HG02642 (cell line): Measurements from ENCODE around the gene BICRAL.
"Not testable (repeated sequence)": the region's sequence is repeated elsewhere in the genome, so short reads cannot be mapped to it uniquely, and the experiment has no call there.

Source experiments
- ATAC-seq: cut with Tn5 transposase; IDR thresholded peaks from one replicate; pipeline ENCODE4 v1.9.1; 2021; ENCODE audit warnings: mild to moderate bottlenecking; ENCODE audit not compliant: unreplicated experiment, poor library complexity

The BICRAL gene

GRCh38 chr6:42786525-42786985 lies 4.7 kb downstream of the BICRAL start:
- no peak for ATAC-seq

- ATAC-seq, result no peak
These were observed 5.2 kb downstream of the BICRAL start for GRCh38 chr6:42787063-42787472.

- no peak for ATAC-seq
These were observed 6.8 kb downstream of the BICRAL start for GRCh38 chr6:42788671-42789070.

DNA sequence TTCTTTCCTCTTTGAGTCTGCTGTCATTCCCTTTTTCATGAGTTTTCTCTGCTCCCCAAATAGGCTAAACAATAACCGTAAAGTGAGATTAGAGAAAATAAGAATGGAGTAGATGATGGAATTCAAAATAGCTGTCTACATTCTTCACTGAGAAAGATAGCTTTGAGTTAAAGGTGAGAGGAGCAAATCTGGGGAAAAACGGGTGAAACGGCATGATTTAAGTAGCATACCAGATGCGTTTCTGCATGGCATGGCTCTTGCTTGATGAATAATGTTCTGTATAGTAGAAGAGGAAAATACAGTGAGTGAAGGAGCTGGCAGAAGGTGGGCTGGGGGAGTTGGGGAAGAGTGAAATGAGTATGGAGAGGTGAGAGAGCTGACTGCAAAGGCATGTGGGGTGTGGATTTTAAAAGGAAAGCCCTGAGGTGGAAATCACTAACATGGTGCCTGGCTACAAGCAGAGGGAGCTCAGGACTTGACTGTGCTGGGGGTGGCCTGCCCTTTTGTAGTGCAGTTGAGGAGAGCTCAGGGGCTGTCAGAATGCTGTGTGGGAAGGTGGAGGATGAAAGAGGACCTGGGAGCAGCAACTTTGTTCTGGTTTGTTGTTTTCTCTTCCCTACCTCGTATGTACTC lies 8.8 kb downstream of the BICRAL start:
- no peak for ATAC-seq

GRCh38 chr6:42791706-42792320 lies 10.0 kb downstream of the BICRAL start:
- ATAC-seq, result no peak

- ATAC-seq, result no peak
These were observed 13.8 kb downstream of the BICRAL start for GRCh38 chr6:42795651-42796050.

- no peak for ATAC-seq
These were observed 14.3 kb downstream of the BICRAL start for GRCh38 chr6:42796171-42796570.

- ATAC-seq, result not testable (repeated sequence)
These were observed 15.8 kb downstream of the BICRAL start for GRCh38 chr6:42797696-42798095.

DNA sequence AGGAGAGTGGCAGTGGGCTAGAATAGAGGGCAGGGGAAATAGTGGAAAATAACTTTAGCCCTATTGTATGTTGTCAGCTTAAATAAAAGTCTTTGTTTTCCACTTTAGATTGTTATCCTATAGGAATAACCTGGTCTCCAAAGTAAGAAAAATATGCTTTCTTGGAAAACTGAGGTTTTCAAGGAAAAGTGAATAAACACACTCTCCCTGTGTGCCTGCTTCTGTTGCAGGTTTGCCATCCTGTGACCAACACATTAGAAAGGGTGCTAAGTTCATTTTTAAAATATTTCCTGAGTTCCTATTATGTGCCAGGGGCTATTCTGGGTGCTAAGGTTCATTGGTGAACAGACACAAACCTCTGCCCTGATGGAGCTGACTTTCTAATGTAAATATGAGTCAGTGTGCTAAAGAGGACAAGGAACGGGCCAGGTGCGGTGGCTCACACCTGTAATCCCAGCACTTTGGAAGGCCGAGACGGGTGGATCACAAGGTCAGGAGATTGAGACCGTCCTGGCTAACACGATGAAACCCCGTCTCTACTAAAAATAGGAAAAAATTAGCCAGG lies 23.5 kb downstream of the BICRAL start:
- no peak for ATAC-seq

DNA sequence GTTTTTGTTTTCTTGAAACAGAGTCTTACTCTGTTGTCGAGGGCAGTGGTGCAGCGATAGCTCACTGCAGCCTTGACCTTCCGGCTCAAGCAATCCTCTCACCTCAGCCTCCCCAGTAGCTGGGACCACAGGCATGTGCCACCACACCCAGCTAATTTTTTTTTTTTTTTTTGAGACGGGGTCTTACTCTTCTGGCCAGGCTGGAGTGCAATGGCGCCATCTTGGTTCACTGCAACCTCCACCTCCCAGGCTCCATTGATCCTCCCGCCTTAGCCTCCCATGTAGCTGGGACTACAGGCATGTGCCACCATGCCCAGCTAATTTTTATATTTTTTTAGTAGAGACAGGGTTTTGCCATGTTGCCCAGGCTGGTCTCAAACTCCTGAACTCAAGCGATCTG lies 24.5 kb downstream of the BICRAL start:
- ATAC-seq, result not testable (repeated sequence)

DNA sequence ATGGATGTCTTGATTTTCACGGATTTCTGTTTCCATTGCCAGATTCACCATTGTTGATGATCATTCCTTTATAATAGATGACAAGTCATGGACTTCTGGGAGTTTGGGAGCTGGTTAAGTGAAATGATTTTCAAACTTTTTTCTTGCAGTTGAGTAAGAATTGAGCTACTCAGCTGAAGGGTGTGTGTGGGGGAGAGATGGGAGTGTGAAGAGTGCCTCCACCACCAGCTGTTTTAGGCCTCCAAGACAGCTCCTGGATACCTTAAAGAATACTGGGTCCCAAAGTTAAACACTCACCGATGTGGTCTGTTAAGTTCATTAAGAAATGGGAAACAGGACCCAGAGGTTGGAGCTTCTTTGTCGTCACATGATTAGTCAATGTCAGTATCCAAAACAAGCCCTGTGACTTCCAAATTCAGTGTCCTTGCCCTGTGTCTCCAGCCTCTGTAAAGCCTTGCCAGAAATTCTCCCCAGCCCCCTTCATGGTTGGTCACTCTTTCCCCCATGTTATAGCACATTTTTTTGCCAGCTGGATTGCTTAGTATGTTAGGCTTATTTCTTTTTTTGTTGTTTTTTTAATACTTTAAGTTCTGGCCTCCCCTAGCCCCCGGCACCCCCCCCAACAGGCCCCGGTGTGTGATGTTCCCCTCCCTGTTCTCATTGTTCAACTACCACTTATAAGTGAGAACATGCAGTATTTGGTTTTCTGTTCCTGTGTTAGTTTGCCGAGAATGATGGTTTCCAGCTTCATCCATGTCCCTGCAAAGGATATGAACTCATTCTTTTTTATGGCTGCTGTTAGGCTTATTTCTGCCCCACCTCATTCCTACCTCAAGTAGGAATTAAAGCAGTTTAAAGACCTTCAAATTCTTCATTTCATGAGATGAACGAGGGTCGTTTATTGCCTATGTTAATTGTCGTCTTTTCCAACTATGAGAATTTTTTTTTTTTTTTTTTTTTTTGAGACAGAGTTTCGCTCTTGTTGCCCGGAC lies 26.9 kb downstream of the BICRAL start:
- ATAC-seq, result no peak

- no peak for ATAC-seq
These were observed 31.3 kb downstream of the BICRAL start for GRCh38 chr6:42813074-42813645.

GRCh38 chr6:42813906-42814444 lies 32.1 kb downstream of the BICRAL start:
- no peak for ATAC-seq

DNA sequence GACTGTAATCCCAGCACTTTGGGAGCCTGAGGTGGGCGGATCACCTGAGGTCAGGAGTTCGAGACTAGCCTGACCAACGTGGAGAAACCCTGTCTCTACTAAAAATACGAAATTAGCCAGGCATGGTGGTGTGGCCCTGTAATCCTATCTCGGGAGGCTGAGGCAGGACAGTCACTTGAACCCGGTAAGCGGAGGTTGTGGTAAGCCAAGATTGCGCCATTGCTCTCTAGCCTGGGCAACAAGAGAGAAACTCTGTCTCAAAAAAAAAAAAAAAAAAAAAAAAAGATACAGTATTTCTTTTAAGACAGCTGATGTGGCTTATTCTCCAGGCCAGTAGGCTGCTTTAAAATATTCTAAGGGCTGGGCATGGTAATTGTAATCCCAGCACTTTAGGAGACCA lies 33.9 kb downstream of the BICRAL start:
- ATAC-seq, result not testable (repeated sequence)

DNA sequence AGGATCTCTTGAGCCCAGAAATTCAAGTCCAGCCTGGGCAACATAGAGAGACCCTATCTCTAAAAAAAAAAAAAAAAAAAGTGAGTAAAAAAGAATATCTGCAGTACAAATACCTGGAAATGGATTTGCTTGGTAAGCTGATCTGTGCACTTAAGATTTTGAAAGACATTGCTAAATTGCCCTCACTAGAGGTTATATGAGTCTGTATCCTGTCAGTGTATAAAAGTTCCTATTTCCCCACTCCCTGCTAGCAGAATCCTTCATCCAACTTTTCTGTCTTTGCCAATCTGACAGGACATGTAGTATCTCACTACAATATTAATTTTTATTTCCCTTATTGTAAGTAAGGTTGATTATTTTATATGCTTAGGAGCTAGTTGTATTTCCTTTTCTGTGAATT lies 36.1 kb downstream of the BICRAL start:
- ATAC-seq, result no peak

DNA sequence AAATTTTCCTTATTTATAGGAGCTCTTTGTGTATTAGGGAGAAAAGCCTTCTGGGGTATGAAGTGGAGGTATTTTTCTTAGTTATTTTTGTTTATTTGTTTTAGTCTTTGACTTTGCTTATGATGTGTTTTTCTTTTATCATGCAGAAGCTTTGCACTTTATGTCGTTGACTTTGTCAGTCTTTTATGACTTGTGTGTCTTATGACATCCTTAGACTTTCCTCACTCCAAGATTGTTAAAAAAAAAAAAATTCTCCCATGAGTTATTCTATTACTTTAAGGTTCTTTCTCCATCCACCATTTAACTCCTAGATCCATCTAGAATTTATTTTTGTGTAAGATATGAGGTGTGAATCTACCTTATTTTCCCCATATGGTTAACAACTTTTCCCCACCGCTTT lies 36.6 kb downstream of the BICRAL start:
- ATAC-seq, result no peak

GRCh38 chr6:42818878-42819277 lies 37.0 kb downstream of the BICRAL start:
- ATAC-seq, result no peak

DNA sequence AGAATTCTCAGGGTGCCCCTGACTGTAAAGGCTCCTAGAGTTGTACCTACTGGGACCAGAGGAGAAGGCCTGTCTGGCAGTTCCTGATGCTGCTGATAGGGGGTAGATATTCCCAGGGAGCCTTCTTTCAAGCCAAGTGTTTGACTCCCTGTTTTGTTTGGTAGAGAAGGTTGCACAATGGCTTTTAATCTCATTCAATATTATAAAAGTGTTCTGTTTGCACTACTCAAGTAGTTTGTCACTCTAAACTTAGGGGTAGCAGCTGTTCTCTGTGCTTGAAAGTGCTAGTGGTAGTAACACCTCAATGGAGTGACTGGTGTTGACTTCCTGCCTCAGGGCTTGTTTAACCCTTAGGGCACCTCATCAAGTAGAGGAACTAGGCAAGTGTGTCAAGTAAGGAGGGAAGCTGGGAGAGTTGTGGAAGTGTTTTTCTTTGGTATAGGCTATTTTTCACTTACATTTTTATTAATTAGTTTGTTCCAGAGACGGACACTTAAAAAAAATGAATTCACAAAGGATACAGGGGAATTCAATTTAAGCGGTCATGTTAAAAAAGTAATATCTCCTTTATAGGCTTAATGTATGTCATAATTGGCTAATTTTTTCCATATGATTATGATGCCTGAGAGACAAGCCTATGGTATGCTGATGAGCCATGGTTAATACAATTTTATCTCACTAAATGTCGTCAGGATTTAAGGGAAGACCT lies 38.1 kb downstream of the BICRAL start:
- no peak for ATAC-seq

DNA sequence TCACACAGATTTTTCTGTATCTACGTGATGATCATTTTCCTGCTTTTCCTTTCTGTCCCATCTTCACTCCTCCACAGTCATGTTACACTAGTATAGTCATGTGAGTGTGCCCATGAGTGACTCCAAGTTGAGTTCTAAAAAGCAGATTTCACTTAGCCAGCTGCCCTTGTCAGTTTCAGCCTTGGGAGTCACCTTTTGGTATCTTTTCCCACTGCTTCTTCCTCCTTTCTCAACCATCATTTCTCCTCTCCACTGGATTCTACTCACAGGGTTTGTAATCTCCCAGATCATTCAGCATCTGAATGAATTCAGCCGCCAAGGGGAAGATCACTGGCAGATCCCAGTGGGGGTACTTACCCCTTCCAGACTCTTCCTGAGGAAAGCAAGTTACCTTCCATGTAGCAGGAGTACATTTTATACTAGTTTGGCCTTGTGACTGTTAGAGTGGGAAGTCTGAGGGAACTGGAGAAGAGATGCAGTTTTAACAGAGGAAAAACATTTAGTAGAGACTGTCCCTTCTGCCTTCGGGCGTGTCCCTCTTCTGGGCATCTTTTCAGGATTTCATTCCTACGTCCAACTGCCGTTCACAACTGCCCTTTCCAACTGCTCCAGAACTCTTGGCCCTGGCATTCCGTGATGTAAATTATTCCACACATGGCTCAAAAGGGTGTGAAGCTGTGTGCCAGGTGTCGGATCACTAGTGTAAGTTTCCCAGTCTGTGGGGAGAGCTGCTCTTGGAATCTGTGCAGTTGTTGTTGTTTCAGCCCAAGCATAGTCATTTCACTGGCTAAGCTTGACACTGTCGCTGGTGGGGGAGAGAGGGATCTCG lies 38.9 kb downstream of the BICRAL start:
- no peak for ATAC-seq
